GM08714 (cell line): ENCODE measurements around the gene DENND1B.

Experiments
- H3K4me3 ChIP-seq: fragments of 200-500 bp; sonication (Bioruptor generic); 2 replicates; pipeline ENCODE4 v1.5.1; 2014; ENCODE audit warnings: mild to moderate bottlenecking, low read length, inconsistent platforms
- ZNF274 ChIP-seq: IDR thresholded peaks from 2 replicates; pipeline ENCODE4 v1.6.1; 2012; ENCODE audit warnings: mild to moderate bottlenecking, low read depth, low read length

Gene DENND1B

GRCh38 chr1:197464044-197464443, 311.2 kb downstream of the DENND1B start:
- no peak for TF ChIP-seq ZNF274

GRCh38 chr1:197463142-197463541, 312.1 kb downstream of the DENND1B start:
- no peak for TF ChIP-seq ZNF274
- H3K4me3 ChIP-seq = no peak overlapping the region

More at GRCh38 chr1:197464044-197464443, 311.2 kb downstream of the DENND1B start:
- no peak overlapping the region for H3K4me3 ChIP-seq

GRCh38 chr1:197462539-197462938, 312.7 kb downstream of the DENND1B start:
- no peak for TF ChIP-seq ZNF274
- H3K4me3 ChIP-seq = no peak overlapping the region
